ACC112 (cell line): ENCODE results near the gene GNAT2.
A peak's percentile ranks its signal among the peaks of the same experiment; 100 is the strongest.
"Not testable (repeated sequence)": the region's sequence is repeated elsewhere in the genome, so short reads cannot be mapped to it uniquely, and the experiment has no call there.

ENCODE experiments used
- H2AFZ ChIP-seq: fragments of 200-600 bp; sonication (generic); one replicate; pipeline ENCODE4 v1.6.0; 2017; ENCODE audit warnings: antibody characterized with exemption, low read length; ENCODE audit not compliant: unreplicated experiment
- H3K27ac ChIP-seq: fragments of 200-600 bp; sonication (generic); 2 replicates; pipeline ENCODE4 v1.5.1; 2014; ENCODE audit warnings: low read depth, mild to moderate bottlenecking, antibody characterized with exemption, low read length, moderate library complexity
- H3K27me3 ChIP-seq: fragments of 200-600 bp; sonication (generic); 2 replicates; pipeline ENCODE4 v1.6.1; 2014; ENCODE audit warnings: mild to moderate bottlenecking, antibody characterized with exemption, low read length, moderate library complexity, mixed read lengths; ENCODE audit not compliant: insufficient read depth
- H3K36me3 ChIP-seq: fragments of 200-600 bp; sonication (generic); 2 replicates; pipeline ENCODE4 v1.6.1; 2016; ENCODE audit warnings: mild to moderate bottlenecking, antibody characterized with exemption, low read length, moderate library complexity, mixed read lengths; ENCODE audit not compliant: insufficient read depth
- H3K4me1 ChIP-seq: fragments of 200-600 bp; sonication (generic); one replicate; pipeline ENCODE4 v1.6.1; 2016; ENCODE audit warnings: low read length, mixed read lengths; ENCODE audit not compliant: insufficient read depth, unreplicated experiment, control insufficient read depth
- H3K4me3 ChIP-seq: fragments of 200-600 bp; sonication (generic); 2 replicates; pipeline ENCODE4 v1.5.1; 2014; ENCODE audit warnings: mild to moderate bottlenecking, low read depth, low read length
- H3K79me2 ChIP-seq: fragments of 200-600 bp; sonication (generic); one replicate; pipeline ENCODE4 v1.6.0; 2016; ENCODE audit warnings: low read length; ENCODE audit not compliant: control insufficient read depth, unreplicated experiment, insufficient read depth

The GNAT2 gene

GRCh38 chr1:109619576-109620400 lies at the start of gene GNAT2, which contains the start of gene AMPD2:
Gene GNAT2, minus strand, starts transcription at chr1:109619616. Its CDS starts 6,746 bp downstream, at chr1:109612870.
Gene AMPD2, plus strand, starts transcription at chr1:109619837. Its CDS starts 1,339 bp downstream, at chr1:109621176.
- Histone ChIP-seq H3K27me3 (no peaks in the 10 kb centered on the region), H3K36me3 (no peaks in the 10 kb centered on the region), H3K79me2 (peaks cover 49% of the 10 kb centered on the region), H2AFZ (peak within 1 kb of the TSS; percentile 75), H3K27ac (peak within 1 kb of the TSS; percentile 92), H3K4me3 (peak within 1 kb of the TSS; percentile 84), H3K4me1 (peaks cover 60% of the 10 kb centered on the region)

GRCh38 chr1:109668123-109668775 lies 48.8 kb upstream of the GNAT2 start:
- Histone ChIP-seq H3K36me3 (no peaks in the 10 kb centered on the region), H3K4me3 (peak overlapping the region; percentile 77), H3K27ac (no peak overlapping the region), H3K79me2 (no peaks in the 10 kb centered on the region), H3K4me1 (peaks cover 9% of the 10 kb centered on the region), H3K27me3 (no peaks in the 10 kb centered on the region), H2AFZ (peak overlapping the region; percentile 82)

- peak within 1 kb of the TSS; percentile 82 for H2AFZ ChIP-seq
- H3K27me3 ChIP-seq = no peaks in the 10 kb centered on the region
- H3K4me1 ChIP-seq = peaks cover 9% of the 10 kb centered on the region
- H3K27ac ChIP-seq = no peak within 1 kb of the TSS
- peak within 1 kb of the TSS; percentile 77 for H3K4me3 ChIP-seq
- H3K79me2 ChIP-seq = no peaks in the 10 kb centered on the region
- no peaks in the 10 kb centered on the region for H3K36me3 ChIP-seq
These were observed 48.2 kb upstream of the GNAT2 start, which contains the start of gene GSTM2 for GRCh38 chr1:109667452-109668122. Gene GSTM2, plus strand, starts transcription at chr1:109668057. Its CDS starts 59 bp downstream, at chr1:109668116.

GRCh38 chr1:109664671-109665070 lies 45.3 kb upstream of the GNAT2 start:
- Histone ChIP-seq H3K36me3 (no peaks in the 10 kb centered on the region), H3K4me3 (no peak overlapping the region), H2AFZ (no peak overlapping the region), H3K27me3 (no peaks in the 10 kb centered on the region), H3K4me1 (peaks cover 9% of the 10 kb centered on the region), H3K79me2 (no peaks in the 10 kb centered on the region), H3K27ac (no peak overlapping the region)

DNA sequence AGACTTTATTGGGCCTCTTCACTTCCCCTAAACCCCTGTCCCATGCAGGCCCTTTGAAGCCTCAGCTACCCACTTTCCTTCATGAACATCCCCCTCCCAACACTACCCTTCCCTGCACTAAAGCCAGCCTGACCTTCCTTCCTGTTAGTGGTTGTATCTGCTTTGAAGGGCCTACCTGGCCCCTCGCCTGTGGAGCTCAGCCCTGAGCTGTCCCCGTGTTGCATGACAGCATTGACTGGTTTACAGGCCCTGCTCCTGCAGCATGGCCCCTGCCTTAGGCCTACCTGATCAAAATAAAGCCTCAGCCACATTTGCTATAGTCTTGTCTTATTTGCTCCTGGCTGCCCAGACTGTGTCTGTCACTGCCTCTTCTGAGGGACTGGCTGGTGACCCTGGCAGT lies 42.0 kb upstream of the GNAT2 start:
- Histone ChIP-seq H3K27ac (no peak overlapping the region), H3K36me3 (no peaks in the 10 kb centered on the region), H2AFZ (no peak overlapping the region), H3K4me3 (no peak overlapping the region), H3K79me2 (no peaks in the 10 kb centered on the region), H3K27me3 (no peaks in the 10 kb centered on the region), H3K4me1 (peaks cover 5% of the 10 kb centered on the region)

- not testable (repeated sequence) for H3K79me2 ChIP-seq
These were observed 41.2 kb upstream of the GNAT2 start for GRCh38 chr1:109660691-109661026.

GRCh38 chr1:109659997-109660690 lies 40.7 kb upstream of the GNAT2 start:
- H3K79me2 ChIP-seq = no peaks in the 10 kb centered on the region
- H3K36me3 ChIP-seq = no peaks in the 10 kb centered on the region
- no peak overlapping the region for H3K27ac ChIP-seq
- no peak overlapping the region for H2AFZ ChIP-seq
- no peak overlapping the region for H3K4me3 ChIP-seq
- no peaks in the 10 kb centered on the region for H3K27me3 ChIP-seq
- peaks cover 6% of the 10 kb centered on the region for H3K4me1 ChIP-seq

More at GRCh38 chr1:109660691-109661026, 41.2 kb upstream of the GNAT2 start:
- H3K4me3 ChIP-seq, H3K36me3 ChIP-seq, H3K27me3 ChIP-seq, H2AFZ ChIP-seq, H3K4me1 ChIP-seq, H3K27ac ChIP-seq: not testable (repeated sequence)

- H3K27ac ChIP-seq = no peak overlapping the region
- H2AFZ ChIP-seq = no peak overlapping the region
- no peaks in the 10 kb centered on the region for H3K79me2 ChIP-seq
- H3K4me3 ChIP-seq = no peak overlapping the region
- no peaks in the 10 kb centered on the region for H3K36me3 ChIP-seq
- H3K4me1 ChIP-seq = peaks cover 9% of the 10 kb centered on the region
- no peaks in the 10 kb centered on the region for H3K27me3 ChIP-seq
These were observed 39.7 kb upstream of the GNAT2 start for GRCh38 chr1:109659145-109659544.

- Histone ChIP-seq H3K27me3 (no peaks in the 10 kb centered on the region), H3K4me3 (no peak overlapping the region), H3K4me1 (peaks cover 4% of the 10 kb centered on the region), H2AFZ (no peak overlapping the region), H3K36me3 (no peaks in the 10 kb centered on the region), H3K27ac (no peak overlapping the region), H3K79me2 (no peaks in the 10 kb centered on the region)
These were observed 39.2 kb upstream of the GNAT2 start for GRCh38 chr1:109658533-109659042.

DNA sequence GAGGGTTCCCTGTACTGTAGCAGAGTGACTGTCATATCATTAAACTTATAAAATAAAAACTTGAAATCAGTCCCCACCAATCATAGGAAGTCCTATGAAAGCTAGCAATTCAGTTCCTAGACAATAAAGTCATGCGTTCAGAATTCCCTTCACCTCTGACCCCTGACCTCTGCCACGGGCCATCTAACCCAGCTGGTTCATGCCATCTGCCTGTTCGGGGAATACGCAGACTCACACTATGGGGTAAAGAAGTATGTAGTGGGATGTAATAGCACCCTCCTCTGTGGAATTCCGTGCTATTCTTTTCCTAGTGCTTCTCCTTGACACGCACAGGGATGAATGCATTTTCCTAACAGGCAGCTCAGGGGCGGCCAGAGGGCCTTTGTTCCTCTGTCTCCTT lies 38.6 kb upstream of the GNAT2 start:
- no peak overlapping the region for H3K4me3 ChIP-seq
- no peaks in the 10 kb centered on the region for H3K27me3 ChIP-seq
- no peak overlapping the region for H2AFZ ChIP-seq
- H3K79me2 ChIP-seq = no peaks in the 10 kb centered on the region
- H3K4me1 ChIP-seq = peaks cover 4% of the 10 kb centered on the region
- no peaks in the 10 kb centered on the region for H3K36me3 ChIP-seq
- no peak overlapping the region for H3K27ac ChIP-seq
